ENCODE results near the gene GSX2. TPM values are rescaled to one million over a fixed set of nuclear protein-coding genes. Genes with fewer than 3 reads are reported as not detected.
A peak's percentile ranks its signal among the peaks of the same experiment; 100 is the strongest.

GSX2 gene
- total RNA-seq, 1 experiment from 2014 or later, result not detected

GRCh38 chr4:54077812-54078211, 22.2 kb upstream of the GSX2 start:
- no peak for DNase-seq (ENCODE audit: low spot score)

- peak; percentile 83 for DNase-seq (ENCODE audit: low spot score)
Measured at GRCh38 chr4:54082168-54082567, 17.8 kb upstream of the GSX2 start.

- no peak for DNase-seq (ENCODE audit: low spot score)
Measured at GRCh38 chr4:54085284-54085683, 14.7 kb upstream of the GSX2 start.

GRCh38 chr4:54089875-54090274, 10.1 kb upstream of the GSX2 start:
- DNase-seq (ENCODE audit: low spot score), result no peak

GRCh38 chr4:54090404-54090803, 9.6 kb upstream of the GSX2 start:
- no peak for DNase-seq (ENCODE audit: low spot score)

GRCh38 chr4:54090804-54091623, 8.9 kb upstream of the GSX2 start:
- DNase-seq (ENCODE audit: low spot score), result peak; percentile 29

GRCh38 chr4:54091637-54092404, 8.1 kb upstream of the GSX2 start:
- peak; percentile 65 for DNase-seq (ENCODE audit: low spot score)

GRCh38 chr4:54092405-54093323, 7.3 kb upstream of the GSX2 start:
- DNase-seq (ENCODE audit: low spot score), result no peak

- DNase-seq (ENCODE audit: low spot score), result no peak
Measured at GRCh38 chr4:54093324-54094240, 6.4 kb upstream of the GSX2 start.

GRCh38 chr4:54094451-54094850, 5.5 kb upstream of the GSX2 start:
- DNase-seq (ENCODE audit: low spot score), result no peak

GRCh38 chr4:54095110-54095825, 4.7 kb upstream of the GSX2 start:
- no peak for DNase-seq (ENCODE audit: low spot score)

- DNase-seq (ENCODE audit: low spot score), result no peak
Measured at GRCh38 chr4:54096295-54096962, 3.5 kb upstream of the GSX2 start.

- no peak for DNase-seq (ENCODE audit: low spot score)
Measured at GRCh38 chr4:54097152-54097551, 2.8 kb upstream of the GSX2 start.

GRCh38 chr4:54098375-54098774, 1.6 kb upstream of the GSX2 start:
- no peak for DNase-seq (ENCODE audit: low spot score)

GRCh38 chr4:54099287-54099747, 646 bp upstream of the GSX2 start:
- DNase-seq (ENCODE audit: low spot score), result no peak

- DNase-seq (ENCODE audit: low spot score), result no peak
Measured at GRCh38 chr4:54100595-54101189, 729 bp downstream of the GSX2 start.

GRCh38 chr4:54101190-54102041, 1.5 kb downstream of the GSX2 start:
- DNase-seq (ENCODE audit: low spot score), result no peak

- DNase-seq (ENCODE audit: low spot score), result no peak
Measured at GRCh38 chr4:54102531-54103106, 2.7 kb downstream of the GSX2 start.

Measured in HT-29 (cell line).